NB4 (cell line): Measurements from ENCODE around the gene MGMT.

Source experiments
- CTCF ChIP-seq: IDR thresholded peaks from one replicate; pipeline ENCODE4 v1.5.1; 2012; ENCODE audit warnings: low read depth, low read length
- MAX ChIP-seq: IDR thresholded peaks from 2 replicates; pipeline ENCODE4 v1.6.1; 2011; ENCODE audit warnings: low read depth, low read length

DNA sequence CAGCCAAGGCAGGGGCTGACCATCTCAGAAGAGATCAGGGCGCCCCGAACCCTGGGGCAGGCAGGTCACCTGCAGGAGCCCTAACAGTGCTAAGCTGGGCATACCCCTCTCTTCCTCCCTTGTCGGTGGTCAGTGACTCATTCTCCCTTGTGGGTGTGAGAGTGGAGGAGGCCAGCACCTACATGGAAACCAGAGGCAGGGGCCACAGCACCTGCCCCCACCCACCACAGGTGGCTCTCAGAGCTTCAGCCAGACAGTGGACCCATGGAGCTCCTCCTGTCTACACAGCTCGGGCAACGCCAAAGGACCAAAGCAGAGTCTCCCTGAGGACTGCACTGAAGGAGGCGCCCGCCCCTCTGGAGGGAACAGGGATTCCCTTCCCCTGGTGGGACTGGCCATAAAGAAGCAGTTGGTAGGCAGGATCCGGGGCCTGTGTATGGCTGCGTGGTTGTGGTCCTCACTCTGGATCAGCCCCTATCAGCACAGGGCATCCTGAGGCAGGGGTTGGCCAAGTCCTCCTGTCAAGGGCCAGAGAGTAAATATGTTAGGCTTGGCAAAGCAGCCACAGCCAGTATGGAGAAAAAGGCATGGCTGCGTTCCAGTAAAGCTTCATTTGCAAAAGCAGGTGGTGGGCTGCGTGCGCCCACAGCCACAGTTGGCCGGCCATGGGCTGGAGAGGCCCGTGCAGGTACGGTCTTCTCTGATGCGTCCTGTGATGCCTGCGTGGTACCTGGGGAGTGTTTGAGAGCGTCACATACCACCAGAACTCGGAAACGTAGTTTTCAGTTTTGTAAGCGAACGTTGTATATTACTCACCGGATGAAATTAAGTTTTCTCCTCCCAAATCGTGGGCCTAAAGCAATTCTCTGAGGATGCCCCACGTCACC lies 298.9 kb downstream of the MGMT start:
- TF ChIP-seq CTCF = no peak
- no peak for TF ChIP-seq MAX
